22Rv1 (cell line): ENCODE data around the gene SLC6A19.

Source experiments
- H3K27ac ChIP-seq: fragments of 450-650 bp; 2 replicates; pipeline ENCODE4 v1.5.1; 2017
- ZFX ChIP-seq: fragments of 450-650 bp; IDR thresholded peaks from 2 replicates; pipeline ENCODE4 v1.6.1; 2017; ENCODE audit warnings: antibody characterized with exemption, borderline replicate concordance
- TF ChIP-seq, protein P1 (sequence below): fragments of 450-650 bp; IDR thresholded peaks from 2 replicates; pipeline ENCODE4 v1.5.1; 2017; ENCODE audit warnings: mild to moderate bottlenecking

SLC6A19 gene

DNA sequence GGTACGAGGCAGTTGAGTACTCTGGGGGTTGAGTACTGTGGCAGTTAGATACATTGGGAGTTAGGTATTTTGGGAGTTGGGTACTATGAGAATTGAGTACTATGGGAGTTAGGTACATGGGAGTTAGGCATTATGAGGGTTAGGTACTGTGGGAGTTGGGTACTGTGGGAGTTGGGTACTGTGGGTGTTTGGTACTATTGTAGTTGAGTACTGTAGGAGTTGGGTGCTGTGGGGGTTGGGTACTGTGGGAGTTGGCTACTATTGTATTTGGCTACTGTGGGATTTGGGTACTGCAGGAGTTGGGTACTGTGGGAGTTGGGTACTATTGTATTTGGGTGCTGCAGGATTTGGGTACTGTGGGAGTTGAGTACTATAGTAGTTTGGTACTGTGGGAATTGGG is 4.8 kb upstream of the SLC6A19 start:
- no peak overlapping the region for H3K27ac ChIP-seq
- no peak for TF ChIP-seq ZFX
- TF ChIP-seq, protein P1, sequence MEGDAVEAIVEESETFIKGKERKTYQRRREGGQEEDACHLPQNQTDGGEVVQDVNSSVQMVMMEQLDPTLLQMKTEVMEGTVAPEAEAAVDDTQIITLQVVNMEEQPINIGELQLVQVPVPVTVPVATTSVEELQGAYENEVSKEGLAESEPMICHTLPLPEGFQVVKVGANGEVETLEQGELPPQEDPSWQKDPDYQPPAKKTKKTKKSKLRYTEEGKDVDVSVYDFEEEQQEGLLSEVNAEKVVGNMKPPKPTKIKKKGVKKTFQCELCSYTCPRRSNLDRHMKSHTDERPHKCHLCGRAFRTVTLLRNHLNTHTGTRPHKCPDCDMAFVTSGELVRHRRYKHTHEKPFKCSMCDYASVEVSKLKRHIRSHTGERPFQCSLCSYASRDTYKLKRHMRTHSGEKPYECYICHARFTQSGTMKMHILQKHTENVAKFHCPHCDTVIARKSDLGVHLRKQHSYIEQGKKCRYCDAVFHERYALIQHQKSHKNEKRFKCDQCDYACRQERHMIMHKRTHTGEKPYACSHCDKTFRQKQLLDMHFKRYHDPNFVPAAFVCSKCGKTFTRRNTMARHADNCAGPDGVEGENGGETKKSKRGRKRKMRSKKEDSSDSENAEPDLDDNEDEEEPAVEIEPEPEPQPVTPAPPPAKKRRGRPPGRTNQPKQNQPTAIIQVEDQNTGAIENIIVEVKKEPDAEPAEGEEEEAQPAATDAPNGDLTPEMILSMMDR, result no peak

DNA sequence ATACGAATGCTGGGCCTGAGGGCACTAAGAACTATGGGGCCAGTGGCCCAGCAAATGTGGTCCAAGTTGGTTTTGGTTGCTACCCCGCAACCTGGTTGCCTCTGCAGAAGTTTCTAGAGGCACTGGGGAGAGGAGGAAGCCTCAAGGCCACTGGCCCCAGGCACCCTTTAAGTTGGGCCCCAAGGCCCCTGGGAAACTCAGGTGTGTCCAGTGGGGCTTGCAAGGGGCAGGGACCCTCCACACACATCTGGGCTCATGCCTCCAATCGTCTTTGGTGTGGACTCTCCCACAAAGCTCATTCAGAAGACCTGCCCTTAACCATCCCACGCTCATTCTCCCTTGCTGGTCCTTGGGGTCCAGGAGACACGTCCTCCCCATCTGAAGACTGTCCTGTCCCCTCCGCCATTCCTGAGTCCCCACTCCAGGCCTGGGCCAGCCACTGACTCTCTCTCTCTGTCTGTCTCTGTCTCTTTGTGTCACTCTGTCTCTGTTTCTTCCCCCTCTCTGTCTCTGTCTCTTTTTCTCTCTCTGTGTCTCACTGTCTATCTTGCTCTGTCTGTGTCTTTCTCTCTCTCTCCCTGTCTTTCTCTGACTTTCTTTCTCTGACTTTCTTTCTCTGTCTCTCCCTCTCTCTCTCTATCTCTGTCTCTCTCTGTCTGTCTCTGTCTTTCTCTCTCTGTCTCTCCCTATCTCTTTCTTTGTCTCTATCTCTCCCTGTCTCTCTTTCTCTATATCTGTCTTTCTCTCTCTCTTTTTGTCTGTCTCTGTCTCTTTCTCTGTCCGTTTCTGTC is 3.3 kb upstream of the SLC6A19 start:
- H3K27ac ChIP-seq, result no peak overlapping the region
- TF ChIP-seq, protein P1, result no peak
- no peak for TF ChIP-seq ZFX

DNA sequence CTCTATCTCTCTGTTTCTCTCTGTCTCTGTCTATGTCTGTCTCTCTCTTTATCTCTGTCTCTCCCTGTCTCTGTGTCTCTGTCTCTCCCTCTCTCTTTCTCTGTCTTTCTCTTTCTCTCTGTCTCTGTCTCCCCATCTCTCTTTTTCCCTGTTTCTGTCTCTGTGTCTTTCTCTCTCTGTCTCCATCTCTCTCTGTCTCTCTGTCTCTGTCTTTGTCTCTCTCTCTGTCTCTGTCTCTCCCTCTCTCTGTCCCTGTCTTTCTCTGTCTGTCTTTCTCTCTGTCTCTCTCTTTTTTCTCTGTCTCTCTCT is 2.1 kb upstream of the SLC6A19 start:
- no peak overlapping the region for H3K27ac ChIP-seq
- TF ChIP-seq, protein P1, result no peak
- no peak for TF ChIP-seq ZFX

DNA sequence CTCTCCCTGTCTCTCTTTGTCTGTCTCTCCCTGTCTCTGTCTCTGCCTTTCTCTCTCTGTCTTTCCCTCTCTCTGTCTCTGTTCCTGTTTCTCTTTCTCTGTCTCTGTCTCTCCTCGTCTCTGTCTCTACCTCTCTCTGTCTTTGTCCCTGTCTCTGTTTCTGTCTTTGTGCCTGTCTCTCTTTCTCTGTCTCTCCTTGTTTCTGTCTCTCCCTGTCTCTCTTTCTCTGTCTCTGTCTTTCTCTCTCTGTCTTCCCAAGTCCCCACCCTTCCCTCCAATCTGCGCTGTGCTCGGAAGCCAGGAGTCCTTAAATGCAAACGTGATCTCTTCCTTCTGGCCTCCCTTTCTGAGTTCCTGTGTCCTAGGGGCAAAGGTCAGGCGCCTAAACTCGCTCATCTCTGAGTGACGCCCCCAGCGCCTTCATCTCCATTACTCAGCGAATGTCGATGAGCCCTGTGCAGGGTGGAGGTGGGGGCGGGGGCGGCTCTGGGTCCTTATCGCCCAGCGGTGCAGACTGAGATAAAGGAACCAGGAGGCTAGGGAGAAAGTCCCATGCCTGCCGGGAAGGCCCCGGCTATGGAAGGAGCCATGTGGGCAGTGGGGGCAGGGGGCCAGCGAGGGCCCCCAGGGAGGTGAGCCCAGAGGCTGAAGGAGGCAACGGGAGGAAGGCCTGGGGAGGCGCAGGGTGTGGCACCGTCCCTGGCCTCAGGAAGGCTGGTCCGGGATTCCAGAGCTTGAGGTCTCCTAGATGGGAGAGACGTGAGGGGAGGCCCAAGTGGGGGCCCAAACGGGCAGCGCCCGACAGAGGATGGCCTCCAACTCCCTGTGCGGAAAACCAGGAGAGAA is 1.5 kb upstream of the SLC6A19 start:
- TF ChIP-seq, protein P1, result no peak
- TF ChIP-seq ZFX, result no peak
- H3K27ac ChIP-seq, result no peak overlapping the region

DNA sequence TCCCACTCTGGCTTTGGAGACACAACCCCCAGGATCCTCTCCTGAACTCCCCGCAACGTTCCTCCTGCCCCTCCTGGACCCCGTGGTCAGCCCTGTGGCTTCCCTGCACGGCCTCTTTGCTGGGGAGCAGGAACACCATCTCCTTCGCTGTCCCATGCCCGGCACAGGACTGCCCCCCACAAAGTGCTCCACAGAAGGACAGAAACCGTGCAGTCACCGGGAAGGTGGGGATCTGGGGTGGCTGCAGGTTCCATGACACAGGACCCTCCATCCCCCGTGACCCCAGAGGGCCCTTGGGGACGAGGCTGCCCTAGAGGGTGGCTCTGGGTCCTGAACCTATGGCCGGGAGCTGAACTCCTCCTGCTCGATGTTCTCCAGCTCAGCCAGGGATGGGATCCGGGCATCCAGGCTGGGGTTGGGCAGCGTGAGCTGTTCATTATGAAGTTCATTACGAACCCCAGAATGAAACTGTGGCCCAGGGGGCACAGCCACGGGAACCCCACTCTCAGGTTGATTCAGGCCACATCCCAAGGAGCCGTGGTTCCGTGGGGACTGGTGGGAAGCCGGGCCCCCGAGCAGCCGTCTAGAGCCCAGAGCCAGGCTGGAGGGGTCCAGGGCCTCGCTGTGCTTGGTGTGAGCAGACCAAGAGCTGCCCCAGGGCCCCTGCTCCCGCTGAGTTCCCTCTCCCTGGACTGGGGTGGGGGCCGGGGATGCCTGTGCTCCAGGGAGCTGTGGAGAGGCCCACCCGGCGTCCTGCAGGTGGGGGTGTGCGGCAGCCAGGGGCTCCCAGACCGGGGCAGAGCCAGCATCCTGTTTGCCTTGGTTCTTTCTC is 684 bp upstream of the SLC6A19 start:
- TF ChIP-seq, protein P1, result no peak
- no peak for TF ChIP-seq ZFX
- no peak overlapping the region for H3K27ac ChIP-seq

DNA sequence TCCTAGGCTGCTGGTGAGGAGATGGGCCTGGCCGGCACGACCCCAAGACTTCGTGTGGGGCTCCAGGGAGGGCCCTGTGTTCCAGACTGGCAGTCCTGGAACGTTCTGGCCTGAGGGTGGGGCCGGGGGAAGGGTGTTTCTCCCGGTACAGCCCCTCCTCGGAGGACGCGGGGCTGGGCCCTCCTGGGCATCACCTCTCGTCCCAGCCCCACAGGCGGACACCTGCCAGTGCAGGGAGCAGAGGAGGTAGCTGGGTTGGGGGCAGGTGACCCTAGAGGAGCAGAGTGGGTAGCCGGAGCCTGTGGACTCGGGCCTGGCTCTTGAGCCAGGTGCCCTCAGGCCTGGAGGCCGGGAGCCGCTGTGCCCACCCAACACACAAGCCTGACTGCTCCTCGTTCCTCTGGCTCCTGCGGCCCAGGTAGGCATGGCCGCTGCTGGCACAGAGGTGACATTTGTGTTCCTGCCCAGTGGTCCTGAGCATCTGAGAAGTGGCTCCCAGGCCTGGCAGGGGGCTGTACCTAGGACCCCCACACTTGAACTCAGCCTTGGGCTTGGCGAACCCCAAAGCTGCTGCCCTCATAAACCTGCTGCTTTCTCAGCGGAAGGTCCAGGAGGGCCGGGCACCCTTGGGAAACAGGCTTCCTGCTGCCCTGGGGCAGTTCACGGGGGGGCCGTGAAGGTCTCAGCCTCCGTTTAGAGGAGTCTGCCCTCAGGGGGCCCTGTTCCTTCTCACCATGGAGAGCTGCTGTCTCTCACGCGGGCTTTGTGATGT is 817 bp downstream of the SLC6A19 start:
- no peak overlapping the region for H3K27ac ChIP-seq
- TF ChIP-seq, protein P1, result no peak
- no peak for TF ChIP-seq ZFX
